Dermis blood vessel endothelial cell (primary cell): ENCODE measurements around the gene TBC1D24. TPM values are rescaled to one million over a fixed set of nuclear protein-coding genes. Genes with fewer than 3 reads are reported as not detected.

ENCODE experiments used
- DNase-seq: peaks from one replicate; pipeline ENCODE4 v3.0.0; 2010
- total RNA-seq: library from RNA; depleted of rRNA; stranded (reverse); fragments of >200 nt; gene quantifications from 2 replicates; pipeline ENCODE4 v1.2.3, GENCODE V29; 2014

The TBC1D24 gene
- total RNA-seq, 1 donor from 2014 or later = 15.3 TPM

GRCh38 chr16:2450975-2451381 lies 23.9 kb upstream of the TBC1D24 start:
- no peak for DNase-seq

- DNase-seq = no peak
Measured at GRCh38 chr16:2451851-2452320, 23.0 kb upstream of the TBC1D24 start.

DNA sequence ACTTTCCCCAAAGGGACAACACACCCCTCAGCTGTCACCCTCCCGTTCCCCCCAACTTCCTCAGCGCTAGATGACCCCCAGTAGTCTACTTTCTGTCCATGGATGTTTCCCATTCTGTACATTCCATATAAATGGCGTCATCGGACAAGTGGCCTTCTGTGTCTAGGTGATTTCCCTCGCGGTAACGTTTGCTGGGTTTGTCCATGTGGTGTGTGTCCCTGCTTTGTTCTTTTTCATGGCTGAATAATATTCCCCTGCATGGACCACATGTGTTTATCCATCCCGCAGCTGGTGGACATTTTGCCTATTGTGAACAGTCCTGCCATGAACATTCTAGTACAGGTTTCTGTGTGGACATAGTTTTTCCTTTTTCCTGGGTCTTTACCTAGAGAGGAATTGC lies 22.3 kb upstream of the TBC1D24 start:
- no peak for DNase-seq

DNA sequence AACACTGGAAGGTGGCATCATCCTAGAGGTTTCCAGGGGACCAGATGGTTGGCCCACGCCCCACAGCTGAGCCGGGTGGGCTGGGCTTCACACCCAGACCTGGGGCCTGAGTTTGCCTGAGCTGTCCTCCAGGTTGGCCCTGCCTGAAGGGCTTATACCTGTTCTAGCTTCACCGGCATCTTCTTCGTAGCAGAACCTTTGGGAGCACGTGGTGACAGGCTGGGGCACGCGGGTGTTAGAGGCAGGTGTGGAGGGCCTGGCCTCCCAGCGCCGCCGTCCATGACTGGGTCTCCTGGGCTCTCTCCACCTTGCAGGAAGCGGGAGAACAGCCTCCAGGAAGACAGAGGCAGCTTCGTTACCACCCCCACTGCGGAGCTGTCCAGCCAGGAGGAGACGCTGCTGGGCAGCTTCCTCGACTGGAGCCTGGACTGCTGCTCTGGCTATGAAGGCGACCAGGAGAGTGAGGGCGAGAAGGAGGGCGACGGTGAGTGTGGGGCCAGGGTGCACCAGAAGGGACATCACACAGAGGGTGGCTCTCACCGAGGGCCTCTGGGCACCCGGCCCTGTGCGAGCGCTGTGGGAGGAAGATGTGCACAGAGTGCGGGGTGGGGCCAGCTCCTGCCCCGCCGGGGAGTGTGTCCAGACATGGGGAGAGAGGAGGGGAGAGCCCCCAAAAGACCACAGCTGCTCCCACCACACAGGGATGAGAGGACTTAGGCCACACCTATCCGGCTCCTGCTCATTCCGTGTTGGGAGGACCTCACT lies 19.7 kb upstream of the TBC1D24 start:
- DNase-seq = no peak

DNA sequence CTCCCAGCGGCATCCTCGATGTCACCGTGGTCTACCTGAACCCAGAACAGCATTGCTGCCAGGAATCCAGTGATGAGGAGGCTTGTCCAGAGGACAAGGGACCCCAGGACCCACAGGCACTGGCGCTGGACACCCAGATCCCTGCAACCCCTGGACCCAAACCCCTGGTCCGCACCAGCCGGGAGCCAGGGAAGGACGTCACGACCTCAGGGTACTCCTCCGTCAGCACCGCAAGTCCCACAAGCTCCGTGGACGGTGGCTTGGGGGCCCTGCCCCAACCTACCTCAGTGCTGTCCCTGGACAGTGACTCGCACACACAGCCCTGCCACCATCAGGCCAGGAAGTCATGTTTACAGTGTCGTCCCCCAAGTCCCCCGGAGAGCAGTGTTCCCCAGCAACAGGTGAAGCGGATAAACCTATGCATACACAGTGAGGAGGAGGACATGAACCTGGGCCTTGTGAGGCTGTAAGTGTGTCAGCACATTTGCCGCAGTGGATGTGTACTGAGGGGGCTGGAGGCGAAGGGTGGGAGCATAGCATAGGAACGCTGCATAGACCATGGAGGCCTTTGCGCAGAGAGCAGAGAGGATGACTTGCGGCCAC lies 18.3 kb upstream of the TBC1D24 start:
- no peak for DNase-seq

- DNase-seq = no peak
Measured at GRCh38 chr16:2457267-2457666, 17.7 kb upstream of the TBC1D24 start.

DNA sequence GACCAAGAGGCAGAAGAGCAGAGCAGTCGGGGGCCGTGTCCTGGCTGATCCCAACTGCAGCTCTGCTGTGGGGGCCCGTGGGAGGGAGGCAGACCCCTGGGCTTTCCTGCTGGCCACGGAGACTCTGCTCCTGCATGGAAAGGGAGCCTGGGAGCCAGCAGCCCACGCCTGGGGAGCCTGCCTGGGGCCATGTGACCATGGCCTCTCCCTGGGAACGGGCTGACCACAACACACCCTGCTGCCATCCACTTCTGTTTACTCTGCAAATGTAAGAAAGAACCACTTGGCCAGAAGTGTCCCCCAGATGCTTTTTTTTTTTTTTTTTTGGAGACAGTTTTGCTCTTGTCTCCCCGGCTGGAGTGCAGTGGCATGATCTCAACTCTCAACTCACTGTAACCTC lies 17.0 kb upstream of the TBC1D24 start:
- no peak for DNase-seq

DNA sequence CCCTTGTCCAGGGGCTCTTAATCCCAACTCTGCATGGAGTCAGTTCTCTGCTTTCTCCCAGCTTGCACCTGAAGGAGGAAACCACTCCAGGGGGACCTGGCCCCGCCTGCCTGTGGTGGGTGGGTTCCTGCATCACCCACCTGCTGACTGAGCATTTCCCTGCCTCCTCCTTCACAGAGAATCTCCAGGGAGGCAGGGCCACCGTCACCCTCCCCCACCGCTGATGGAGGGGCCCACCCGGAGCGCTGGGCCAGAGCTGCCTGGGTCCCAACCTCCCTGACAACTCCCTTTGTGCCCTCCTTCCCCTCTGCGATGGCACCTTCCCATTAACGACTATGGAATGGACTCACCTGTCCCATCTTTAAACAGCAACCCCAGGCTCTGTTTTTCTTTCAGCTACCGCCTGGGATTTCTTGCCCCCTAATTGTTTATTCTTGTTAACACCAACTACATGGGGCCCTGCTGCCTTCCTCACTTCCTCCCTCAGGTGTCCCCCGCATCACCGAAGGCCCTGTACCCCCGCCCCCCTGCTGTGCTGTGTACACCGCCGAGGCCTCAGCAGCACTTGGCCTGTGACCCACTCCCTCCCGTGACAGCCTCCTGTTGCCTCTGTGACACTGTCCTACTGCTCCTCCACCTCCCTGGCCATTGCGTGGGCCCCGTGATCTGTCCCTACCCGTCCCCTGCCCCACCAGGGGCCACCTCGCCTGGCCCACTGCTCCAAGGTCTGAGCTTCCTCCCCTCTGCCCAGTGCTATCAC lies 15.9 kb upstream of the TBC1D24 start:
- DNase-seq = no peak

DNA sequence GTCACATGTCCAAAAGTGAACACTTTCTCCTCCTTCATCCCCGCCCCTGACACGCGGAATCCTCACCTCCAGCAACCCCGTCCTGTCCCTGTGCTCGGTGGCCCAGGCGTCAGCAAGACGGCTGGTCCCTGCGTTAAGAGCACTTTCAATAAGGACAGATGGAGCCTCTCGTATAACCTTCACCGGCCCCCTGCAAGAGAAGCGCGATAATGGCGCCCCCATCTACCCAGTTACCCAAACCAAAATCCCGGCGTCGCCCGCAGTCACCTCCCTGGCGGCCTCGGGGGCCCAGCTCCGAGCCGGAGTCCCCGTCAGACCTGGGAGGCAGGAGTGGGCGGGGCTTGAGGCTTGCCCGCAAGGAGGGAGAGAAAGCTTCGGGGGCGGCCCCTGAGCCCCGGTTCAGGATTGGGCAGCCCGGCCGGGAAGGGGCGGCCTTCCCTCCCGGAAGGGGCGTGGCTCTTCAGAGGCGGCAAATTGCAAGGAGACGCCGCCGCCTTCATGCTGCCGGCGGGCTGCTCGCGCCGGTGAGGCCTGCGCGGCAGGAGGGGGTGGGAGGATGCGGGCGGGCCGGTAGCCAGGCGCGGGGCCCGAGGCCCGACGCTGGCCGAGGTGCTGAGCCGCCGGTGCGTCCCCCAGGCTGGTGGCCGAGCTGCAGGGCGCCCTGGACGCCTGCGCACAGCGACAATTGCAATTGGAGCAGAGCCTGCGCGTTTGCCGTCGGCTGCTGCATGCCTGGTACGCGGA lies 15.1 kb upstream of the TBC1D24 start, which contains the start of gene TEDC2:
TEDC2 (plus strand) TSS at position 463 of the 744 bp plus-strand sequence; CDS start at position 499, 36 bp downstream.
- DNase-seq = peak; percentile 95

GRCh38 chr16:2460391-2460713 lies 14.6 kb upstream of the TBC1D24 start:
- no peak for DNase-seq

GRCh38 chr16:2460916-2461315 lies 14.0 kb upstream of the TBC1D24 start:
- no peak for DNase-seq

DNA sequence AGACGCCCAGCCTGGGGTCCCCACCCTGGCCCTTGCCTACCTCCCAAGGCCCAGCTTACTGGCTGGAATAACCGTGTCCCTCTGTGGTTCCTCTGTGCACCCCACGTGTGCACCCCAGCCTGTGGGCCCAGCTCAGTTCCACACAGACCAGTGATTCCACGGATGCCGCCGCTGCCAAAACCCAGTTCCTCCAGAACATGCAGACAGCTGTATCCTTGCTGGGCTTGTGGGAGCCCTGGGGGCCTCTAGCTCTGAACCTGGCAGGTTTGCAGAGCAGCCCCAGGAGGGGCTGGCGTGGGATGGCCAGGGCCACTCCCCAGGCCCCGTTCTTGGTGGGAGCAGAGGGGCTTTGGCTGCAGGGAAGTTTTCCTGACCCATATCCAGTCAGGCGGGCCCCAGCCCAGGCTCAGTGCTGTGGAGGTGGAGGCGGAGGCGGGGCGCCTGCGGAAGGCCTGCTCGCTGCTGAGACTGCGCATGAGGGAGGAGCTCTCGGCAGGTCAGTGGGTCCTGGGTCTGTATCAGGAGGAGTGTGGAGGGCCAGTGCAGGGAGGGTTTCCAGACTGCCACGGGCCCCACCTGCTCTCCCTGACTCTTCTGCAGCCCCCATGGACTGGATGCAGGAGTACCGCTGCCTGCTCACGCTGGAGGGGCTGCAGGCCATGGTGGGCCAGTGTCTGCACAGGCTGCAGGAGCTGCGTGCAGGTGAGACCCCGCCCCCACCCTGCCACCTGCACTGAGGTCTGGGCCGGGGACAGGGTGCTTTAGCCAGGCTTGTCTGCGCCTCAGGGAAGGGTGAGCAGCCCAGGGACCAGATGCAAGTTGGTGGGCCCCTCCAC lies 12.7 kb upstream of the TBC1D24 start:
- no peak for DNase-seq

DNA sequence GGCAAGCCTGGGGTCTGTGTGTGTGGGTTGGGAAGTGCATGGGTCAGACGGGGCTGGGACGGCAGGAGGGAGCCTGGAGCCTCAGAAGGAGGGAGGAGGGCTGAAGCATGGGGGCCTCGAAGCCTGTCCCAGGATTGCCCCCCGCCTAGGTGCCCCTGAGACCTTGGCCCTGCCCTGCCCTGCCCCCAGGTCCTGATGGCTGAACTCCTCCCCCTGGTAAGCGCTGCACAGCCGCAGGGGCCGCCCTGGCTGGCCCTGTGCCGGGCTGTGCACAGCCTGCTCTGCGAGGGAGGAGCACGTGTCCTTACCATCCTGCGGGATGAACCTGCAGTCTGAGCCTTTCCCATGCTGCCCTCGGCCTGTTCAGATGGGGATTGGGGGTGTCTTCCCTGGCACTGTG lies 10.6 kb upstream of the TBC1D24 start:
- no peak for DNase-seq

DNA sequence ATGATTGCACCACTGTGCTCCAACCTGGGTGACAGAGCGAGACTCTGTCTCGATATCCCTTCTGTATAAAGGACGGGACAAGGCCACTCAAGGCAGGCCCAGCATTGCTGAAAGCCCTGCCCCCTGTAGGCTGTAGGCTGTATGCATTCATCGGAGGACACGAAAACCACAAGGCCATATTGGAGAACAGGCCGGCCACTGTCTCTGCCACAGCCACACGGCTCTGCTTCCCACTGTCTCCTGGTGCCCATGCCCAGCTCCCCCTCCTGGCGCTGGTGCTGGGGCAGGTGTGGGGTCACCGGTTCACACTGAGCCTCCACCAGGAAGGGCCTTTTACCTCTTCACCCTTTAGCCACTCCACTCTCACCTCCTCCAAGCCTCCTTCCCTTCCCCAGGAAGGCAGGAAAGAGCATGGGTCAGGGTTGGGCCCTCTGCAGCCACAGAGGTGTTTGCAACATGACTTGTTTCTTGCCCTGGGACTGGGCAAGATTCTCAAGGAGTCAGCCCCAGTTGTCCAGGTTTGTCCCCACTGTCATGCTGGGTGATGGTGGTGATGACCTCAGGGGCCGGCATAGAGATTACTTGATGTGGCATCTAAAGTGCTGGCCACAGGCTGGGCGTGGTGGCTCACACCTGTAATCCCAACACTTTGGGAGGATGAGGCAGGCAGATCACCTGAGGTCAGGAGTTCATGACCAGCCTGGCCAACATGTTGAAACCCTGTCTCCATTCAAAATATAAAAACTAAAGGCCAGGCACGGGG lies 9.1 kb upstream of the TBC1D24 start:
- DNase-seq = peak; percentile 36

- no peak for DNase-seq
Measured at GRCh38 chr16:2466667-2467527, 8.0 kb upstream of the TBC1D24 start.

- peak; percentile 61 for DNase-seq
Measured at GRCh38 chr16:2467528-2468232, 7.2 kb upstream of the TBC1D24 start.

GRCh38 chr16:2468233-2468724 lies 6.6 kb upstream of the TBC1D24 start:
- DNase-seq = peak; percentile 15

GRCh38 chr16:2468725-2469398 lies 6.1 kb upstream of the TBC1D24 start:
- no peak for DNase-seq
